NCI-H187 treated with DMSO at 0.1 percent for 48 hours (cell line): ENCODE data around the gene GPC5.
"Not testable (repeated sequence)": the region's sequence is repeated elsewhere in the genome, so short reads cannot be mapped to it uniquely, and the experiment has no call there.

Experiments used
- DNase-seq: peaks from one replicate; lab custom pipeline; 2025; lab: John Stamatoyannopoulos, UW

The GPC5 gene

GRCh38 chr13:91649456-91649855, 251.0 kb downstream of the GPC5 start:
- no peak for DNase-seq

DNA sequence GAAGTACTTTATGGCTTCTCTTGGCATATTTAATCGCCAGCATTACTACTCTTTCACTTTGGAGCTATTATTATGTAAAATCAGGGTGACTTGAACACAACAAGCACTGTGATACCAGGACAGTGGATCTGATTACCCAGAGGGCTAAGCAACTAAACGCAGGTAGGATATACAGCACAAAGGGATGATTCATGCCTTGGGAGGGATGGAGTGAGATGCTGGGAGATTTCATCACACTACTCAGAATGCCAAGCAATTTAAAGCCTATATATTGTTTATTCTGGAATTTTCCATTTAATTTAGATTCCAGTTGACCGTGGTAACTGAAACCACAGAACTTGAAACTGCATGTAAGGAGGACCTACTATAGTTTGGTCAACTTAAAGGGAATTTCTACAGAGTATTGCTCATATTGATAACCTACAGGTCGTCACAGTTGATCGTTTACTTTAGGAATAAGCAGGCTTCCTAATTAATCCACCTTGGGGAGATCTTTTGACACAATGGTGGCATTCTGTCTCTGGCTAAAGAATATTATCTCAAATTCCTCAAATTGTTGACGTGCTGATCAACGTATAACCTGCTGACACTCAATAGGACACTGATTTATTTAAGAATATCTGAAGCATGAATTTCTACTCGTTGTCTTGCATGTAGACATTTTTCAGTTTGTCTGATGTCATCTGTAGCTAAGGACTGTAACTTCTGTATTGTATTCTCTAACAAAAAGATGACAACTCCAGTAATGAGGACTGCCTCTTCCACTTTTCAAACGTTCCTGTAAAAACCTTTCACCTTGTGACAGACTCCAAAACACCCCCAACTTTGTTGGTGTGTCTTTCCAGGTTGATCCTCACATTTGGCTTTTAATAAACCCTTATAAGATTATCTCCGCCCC, 254.2 kb downstream of the GPC5 start:
- DNase-seq: no peak

GRCh38 chr13:91655731-91656130, 257.3 kb downstream of the GPC5 start:
- DNase-seq: no peak

GRCh38 chr13:91657283-91657682, 258.9 kb downstream of the GPC5 start:
- no peak for DNase-seq

GRCh38 chr13:91659256-91660075, 261.0 kb downstream of the GPC5 start:
- no peak for DNase-seq

DNA sequence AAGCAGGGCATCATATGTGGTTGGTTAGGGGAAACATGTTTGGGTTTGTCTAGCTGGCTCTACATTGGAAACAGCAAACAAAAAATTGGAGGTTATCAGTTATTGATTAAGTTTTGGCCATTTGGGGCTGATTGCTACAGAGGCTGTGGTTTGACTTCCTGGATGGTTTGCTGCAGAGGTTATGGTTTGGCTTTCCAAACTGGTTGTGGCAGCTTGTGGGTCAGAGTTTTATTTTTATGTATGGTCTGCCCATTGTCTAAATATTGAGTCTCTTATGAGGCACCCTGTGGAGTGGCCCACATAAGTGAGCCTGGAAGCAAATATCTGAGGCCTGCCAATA, 261.6 kb downstream of the GPC5 start:
- DNase-seq: no peak

DNA sequence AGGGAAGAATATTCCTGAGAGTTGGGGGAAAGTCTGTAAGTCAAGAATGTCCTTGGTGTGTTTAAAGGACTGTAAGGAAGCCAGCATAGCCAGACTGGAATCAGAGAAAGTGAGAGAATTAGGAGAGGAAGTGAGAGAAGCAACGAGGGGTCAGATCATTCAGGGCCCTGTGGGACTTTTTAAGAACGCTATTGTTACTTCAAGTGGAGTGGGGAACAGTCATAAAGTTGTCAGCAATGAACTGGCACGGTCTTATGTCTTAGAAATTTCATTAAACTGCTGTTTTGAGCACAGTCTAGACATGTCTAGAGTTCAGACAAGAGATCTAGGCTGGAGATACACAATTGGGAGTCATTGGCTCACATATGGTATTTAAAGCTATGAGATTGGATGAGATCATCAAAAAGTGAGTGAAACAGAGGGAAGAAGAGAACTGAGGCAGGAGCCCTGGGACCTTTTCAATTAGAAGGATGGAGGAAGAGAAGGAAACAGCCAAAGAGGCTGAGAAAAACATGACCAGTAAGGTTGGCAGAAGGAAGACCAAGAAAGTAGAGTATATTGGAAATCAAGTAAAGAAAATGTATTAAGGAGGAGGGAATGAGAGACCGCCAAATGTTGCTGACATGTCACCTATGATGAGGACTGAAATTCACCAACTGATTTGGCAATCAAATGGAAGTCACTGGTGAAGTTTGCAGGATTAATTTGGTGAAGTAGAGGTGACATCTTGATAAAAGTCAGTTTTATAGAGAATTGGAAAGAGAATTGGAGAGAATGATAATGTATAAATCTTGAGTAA, 263.5 kb downstream of the GPC5 start:
- DNase-seq: no peak

GRCh38 chr13:91664039-91664438, 265.6 kb downstream of the GPC5 start:
- DNase-seq: no peak

DNA sequence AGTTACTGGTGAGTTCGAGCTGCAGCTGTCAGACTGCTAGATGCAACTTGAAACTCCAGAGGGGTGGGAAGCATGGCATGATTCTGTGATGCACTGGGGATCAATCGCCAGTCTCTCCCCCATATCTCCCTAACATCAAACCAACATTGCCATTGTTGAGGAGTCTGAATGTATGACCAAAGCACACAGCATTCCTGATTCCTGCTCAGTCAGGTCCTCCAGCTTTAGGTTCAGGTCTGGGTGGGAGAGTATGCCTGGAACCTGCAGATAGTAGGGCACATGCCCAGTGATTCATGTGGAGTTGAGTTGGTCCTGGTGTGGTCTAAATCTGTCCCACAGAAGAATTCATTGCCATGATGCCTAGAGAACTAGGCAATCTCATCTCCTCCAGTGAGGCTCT, 269.1 kb downstream of the GPC5 start:
- no peak for DNase-seq

DNA sequence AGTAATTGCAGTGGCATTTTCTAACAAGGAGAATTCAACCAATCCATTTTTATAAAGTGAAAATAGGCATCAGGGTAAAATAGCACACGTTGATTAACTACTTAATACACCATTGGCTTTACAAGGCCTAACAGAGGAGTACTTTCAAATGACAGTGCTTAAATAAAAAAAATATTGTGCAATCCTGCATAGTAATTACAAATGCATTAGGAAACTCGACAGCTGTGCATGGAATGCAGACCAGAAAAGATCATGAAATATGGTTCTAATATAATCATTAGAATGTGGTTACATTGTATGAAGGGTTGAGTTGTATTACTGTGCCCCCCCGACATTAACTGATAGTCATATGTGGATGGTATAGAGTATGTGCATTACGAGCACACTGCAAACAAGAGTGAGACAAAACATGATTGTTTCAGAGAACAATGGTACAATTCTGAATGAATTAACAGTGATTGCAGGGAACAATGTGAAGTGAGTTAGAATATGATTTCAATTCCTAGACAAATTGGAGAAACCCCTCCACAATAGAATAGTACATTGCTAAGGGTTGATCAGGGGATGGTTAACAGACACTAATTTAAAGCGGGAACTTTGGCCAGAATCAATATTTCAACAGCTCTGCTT, 270.6 kb downstream of the GPC5 start:
- DNase-seq: no peak

DNA sequence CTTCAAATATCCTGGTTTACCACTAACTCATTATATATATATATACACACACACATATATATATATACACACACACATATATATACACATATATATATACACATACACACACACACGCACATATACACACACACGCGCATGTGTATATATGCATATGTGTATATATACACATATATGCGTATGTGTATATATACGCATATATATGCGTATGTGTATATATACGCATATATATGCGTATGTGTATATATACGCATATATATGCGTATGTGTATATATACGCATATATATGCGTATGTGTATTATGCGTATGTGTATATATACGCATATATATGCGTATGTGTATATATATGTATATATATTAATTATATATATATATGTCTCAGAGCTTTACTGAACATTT, 275.9 kb downstream of the GPC5 start:
- DNase-seq: not testable (repeated sequence)

DNA sequence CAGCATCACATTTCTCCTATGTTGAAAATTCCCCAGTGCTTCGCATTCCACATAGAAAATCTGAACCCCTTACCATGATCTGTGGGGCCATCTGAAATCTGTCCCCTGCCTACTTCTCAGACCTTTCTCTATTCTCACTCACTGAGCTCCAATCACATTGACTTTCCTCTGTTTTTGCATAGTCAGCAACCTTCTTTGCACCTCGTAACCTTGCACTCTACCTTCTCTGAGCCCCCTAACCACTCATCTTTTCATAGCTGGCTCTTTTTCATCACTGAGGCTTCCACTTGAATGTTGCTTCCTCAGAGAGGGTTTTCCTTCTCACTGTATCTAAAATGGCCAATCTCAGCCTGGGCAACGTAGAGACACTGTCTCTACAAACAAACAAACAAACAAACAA, 286.3 kb downstream of the GPC5 start:
- no peak for DNase-seq

DNA sequence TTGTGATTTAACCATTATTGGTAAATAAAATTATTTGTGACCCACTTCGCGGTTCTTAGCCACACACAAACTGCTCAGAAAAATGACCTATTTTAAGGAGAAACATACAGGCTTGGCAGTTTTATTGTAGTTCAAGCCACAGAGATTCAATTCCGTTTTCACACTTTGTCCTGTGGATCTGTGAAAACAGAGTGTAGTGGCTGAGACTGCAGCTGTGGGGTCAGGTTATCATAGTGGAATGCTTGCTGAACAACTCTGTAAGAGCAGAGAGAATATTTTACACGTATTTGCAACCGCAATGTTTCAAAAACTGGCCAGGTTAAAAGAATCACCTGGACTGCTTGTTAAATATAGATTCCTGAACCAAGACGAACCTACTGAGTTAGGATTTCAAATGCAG, 292.5 kb downstream of the GPC5 start:
- no peak for DNase-seq

GRCh38 chr13:91693466-91693865, 295.0 kb downstream of the GPC5 start:
- DNase-seq: no peak

GRCh38 chr13:91698308-91698707, 299.9 kb downstream of the GPC5 start:
- no peak for DNase-seq

DNA sequence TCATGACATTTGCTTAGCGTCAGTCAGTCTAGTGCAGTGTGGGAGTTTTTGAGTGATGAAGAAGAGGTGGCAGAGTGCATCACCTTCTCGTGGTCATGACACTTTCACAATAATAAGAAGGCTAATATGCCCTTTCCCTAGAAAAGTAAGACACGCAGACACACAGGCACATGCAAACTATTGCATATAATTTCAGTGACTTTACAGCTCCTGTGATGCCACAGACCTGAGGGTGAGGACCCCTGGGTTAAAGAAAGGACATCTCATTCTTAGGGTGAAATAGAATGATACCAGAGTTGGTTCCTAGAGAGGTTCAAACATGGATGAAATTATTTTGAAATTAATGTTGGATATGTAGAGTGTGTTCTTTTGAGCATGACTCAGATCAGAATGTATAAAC, 300.3 kb downstream of the GPC5 start:
- no peak for DNase-seq

DNA sequence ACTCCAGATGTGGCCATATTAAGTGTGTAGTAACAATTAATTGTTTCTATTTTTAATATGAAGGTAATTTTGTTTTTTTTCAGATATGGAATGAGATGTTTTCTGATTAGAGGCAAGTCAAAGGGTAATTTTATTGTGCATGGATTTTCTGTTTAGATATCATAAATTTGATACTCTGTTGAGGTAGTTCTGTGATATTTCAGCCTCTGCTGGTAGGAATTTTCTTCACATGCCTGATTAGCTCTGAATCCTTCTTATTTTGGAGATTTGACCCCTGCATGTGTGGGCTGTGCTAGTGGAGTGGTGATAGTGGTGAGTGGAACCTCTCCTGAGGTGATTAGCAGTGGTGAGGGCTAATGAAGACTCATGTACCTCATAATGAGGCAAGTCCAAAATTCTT, 301.4 kb downstream of the GPC5 start:
- no peak for DNase-seq

DNA sequence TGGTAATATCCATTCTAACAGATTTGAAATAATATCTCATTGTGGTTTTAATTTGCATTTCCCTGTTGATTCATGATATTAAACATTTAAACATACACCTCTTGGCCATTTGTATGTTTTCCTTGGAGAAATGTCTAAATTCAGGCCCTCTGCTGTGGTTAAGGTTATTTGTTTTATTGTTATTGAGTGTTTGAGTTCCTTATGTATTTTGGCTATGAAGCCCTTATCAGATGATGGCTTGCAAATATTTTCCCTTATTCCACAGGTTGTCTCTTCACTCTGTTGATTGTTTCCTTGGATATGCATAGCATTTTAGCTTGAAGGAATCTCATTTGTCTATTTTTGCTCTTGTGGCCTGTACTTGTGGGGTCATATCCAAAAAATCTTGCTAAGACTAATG, 303.6 kb downstream of the GPC5 start:
- no peak for DNase-seq

GRCh38 chr13:91702411-91702810, 304.0 kb downstream of the GPC5 start:
- DNase-seq: no peak

- DNase-seq: no peak
Measured at GRCh38 chr13:91704398-91704797, 306.0 kb downstream of the GPC5 start.

DNA sequence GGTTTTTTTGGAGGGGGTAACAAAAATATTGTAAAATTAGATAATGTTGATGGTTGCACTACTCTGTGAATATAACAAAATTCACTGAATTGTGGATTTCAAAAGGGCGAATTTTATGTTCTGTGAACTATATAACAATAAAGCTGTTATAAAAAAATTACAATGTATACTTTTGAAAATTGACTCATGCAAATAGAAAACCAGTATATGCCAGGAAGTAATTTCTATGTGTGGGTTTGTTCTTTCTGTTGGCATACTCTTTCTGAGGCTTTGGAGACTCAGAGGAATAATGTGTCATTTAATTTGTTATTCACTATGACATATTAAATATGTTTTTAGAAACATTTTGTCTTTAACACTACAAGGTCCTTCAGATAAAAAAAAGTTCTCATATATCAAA, 310.1 kb downstream of the GPC5 start:
- no peak for DNase-seq

DNA sequence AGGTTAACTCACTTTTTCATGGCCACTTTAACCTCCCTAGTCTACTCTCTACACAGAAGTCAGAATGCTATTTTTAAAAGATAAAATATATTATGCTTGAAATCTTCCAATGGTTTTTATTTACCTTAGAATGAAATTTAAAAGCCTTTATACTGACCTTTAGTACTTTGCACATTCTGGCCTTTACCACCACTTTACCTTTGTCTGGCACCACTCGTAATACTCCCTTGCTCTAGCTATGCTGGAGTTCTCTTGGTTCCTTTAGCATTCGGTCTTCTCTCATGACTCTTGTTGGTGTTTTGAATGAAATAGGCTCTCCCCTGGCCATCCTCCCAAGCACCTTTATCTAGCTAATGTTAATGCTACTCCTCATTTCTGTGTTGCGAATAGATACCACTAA, 310.8 kb downstream of the GPC5 start:
- DNase-seq: no peak
